ENCODE measurements around the gene DCN. TPM values are rescaled to one million over a fixed set of nuclear protein-coding genes. Genes with fewer than 3 reads are reported as not detected.

DCN gene
- total RNA-seq, 1 experiment from 2014 or later: not detected

DNA sequence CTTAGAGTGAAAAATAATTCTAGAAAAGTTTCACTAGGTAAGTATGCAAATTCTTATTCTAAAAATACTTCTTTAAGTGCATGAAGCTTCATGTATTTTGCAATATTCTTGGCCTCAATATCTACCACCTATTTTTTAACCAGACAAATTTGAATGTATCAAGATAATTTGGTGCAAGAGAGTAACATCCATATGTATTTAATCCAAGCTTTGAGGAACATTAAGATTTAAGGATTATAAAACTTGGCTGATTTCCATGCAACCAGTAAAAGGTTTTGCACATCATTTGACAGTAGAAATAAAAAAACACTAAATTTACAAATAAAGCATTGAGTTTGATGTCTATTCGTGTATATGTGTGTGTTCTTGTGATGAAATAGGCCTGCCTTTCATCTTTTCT lies 79.0 kb downstream of the DCN start:
- POLR2A ChIA-PET (ENCODE audit: unreplicated experiment): interaction anchor here (0.6 kb wide), 1 partner anchor 1239 kb away, joined by 3 read pairs; no protein-coding TSS in a partner anchor
- Histone ChIP-seq H3K9me3 (ENCODE audit: low read length) (no peaks in the 10 kb centered on the region), H3F3A (ENCODE audit: low read length, unreplicated experiment) (no peaks in the 10 kb centered on the region), H3K9ac (ENCODE audit: low read length) (no peak overlapping the region), H3K4me3 (ENCODE audit: low read length) (no peak overlapping the region), H3K27me3 (ENCODE audit: low read length) (no peaks in the 10 kb centered on the region), H3K27ac (ENCODE audit: low read length) (no peak overlapping the region), H2AFZ (ENCODE audit: low read length) (no peak overlapping the region), H3K9me2 (replicated peaks; ENCODE audit: low read length) (no peaks in the 10 kb centered on the region), H3K4me1 (ENCODE audit: insufficient read depth, low read length) (peaks cover 12% of the 10 kb centered on the region), H3K36me3 (ENCODE audit: low read depth, low read length) (no peaks in the 10 kb centered on the region), H3K4me2 (ENCODE audit: low read length) (no peak overlapping the region), H4K20me1 (ENCODE audit: low read length) (no peaks in the 10 kb centered on the region), H3K79me2 (ENCODE audit: low read length) (no peaks in the 10 kb centered on the region)
- CTCF ChIA-PET: no interaction called here
- no TSS peak for BruUV-seq (replicated peaks)
- TF ChIP-seq EZH2 (IDR thresholded peaks at IDR 0.05; ENCODE audit: low read length, unreplicated experiment) (no peak), EZH2phosphoT487 (IDR thresholded peaks at IDR 0.05; ENCODE audit: borderline replicate concordance, low read length) (no peak)
- TF ChIP-seq, protein P1, sequence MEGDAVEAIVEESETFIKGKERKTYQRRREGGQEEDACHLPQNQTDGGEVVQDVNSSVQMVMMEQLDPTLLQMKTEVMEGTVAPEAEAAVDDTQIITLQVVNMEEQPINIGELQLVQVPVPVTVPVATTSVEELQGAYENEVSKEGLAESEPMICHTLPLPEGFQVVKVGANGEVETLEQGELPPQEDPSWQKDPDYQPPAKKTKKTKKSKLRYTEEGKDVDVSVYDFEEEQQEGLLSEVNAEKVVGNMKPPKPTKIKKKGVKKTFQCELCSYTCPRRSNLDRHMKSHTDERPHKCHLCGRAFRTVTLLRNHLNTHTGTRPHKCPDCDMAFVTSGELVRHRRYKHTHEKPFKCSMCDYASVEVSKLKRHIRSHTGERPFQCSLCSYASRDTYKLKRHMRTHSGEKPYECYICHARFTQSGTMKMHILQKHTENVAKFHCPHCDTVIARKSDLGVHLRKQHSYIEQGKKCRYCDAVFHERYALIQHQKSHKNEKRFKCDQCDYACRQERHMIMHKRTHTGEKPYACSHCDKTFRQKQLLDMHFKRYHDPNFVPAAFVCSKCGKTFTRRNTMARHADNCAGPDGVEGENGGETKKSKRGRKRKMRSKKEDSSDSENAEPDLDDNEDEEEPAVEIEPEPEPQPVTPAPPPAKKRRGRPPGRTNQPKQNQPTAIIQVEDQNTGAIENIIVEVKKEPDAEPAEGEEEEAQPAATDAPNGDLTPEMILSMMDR (conservative IDR thresholded peaks at IDR 0.05; ENCODE audit: low read depth, low read length): no peak
- intact Hi-C loops (cut with micrococcal nuclease): no loop called here
- ATAC-seq (no peak), DNase-seq (no peak)

DNA sequence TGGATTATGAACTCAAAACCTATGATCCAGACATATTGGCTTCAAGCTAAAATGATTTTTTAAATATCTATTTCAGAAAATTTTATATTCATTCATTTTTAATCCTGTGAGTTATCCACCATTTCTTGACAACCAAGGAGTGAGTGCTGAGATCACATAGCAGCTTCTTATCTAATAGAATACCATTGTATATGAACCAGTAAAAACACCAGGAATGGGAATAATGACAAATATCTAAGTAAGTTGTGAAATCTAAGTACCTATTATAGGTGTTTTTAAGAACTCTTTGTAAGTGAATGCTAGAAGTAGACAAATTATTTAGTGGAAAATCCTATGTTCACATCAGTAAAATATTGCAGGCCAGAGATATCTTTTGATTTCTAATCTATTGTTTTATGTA lies 79.5 kb downstream of the DCN start:
- Histone ChIP-seq H3K4me1 (ENCODE audit: insufficient read depth, low read length) (peaks cover 17% of the 10 kb centered on the region), H3K27ac (ENCODE audit: low read length) (no peak overlapping the region), H2AFZ (ENCODE audit: low read length) (no peak overlapping the region), H3K4me3 (ENCODE audit: low read length) (no peak overlapping the region), H3K4me2 (ENCODE audit: low read length) (no peak overlapping the region), H4K20me1 (ENCODE audit: low read length) (no peaks in the 10 kb centered on the region), H3K9me2 (replicated peaks; ENCODE audit: low read length) (no peaks in the 10 kb centered on the region), H3K27me3 (ENCODE audit: low read length) (no peaks in the 10 kb centered on the region), H3K9ac (ENCODE audit: low read length) (no peak overlapping the region), H3K36me3 (ENCODE audit: low read depth, low read length) (no peaks in the 10 kb centered on the region), H3K79me2 (ENCODE audit: low read length) (no peaks in the 10 kb centered on the region), H3K9me3 (ENCODE audit: low read length) (no peaks in the 10 kb centered on the region), H3F3A (ENCODE audit: low read length, unreplicated experiment) (no peaks in the 10 kb centered on the region)
- no peak for ATAC-seq
- CTCF ChIA-PET: no interaction called here
- no TSS peak for BruUV-seq (replicated peaks)
- POLR2A ChIA-PET (ENCODE audit: unreplicated experiment): interaction anchor here (0.6 kb wide), 1 partner anchor 1239 kb away, joined by 3 read pairs; no protein-coding TSS in a partner anchor
- DNase-seq: no peak
- intact Hi-C loops (cut with micrococcal nuclease): no loop called here
- no peak for TF ChIP-seq EZH2phosphoT487 (IDR thresholded peaks at IDR 0.05; ENCODE audit: borderline replicate concordance, low read length)

DNA sequence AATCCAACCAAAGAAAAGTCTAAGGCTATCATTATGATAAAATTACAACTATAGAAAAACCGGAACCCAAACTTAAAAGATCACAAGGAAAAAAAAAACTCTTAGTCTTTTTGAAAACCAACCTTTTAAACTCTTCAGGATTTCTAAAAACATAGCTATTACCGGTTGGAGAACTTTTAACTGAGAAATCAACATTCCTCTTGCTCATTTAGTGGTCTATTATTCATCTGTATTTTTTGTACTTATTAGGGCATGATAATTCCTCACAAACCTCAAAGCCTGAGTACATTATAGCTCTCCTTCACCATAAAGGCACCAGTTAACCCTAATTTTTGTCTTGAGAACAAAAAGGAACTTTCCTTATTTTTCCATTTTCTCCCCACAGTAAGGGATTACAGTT lies 81.7 kb downstream of the DCN start:
- POLR2A ChIA-PET (ENCODE audit: unreplicated experiment): interaction anchor here (0.7 kb wide), 1 partner anchor 142 kb away, joined by 7 read pairs; no protein-coding TSS in a partner anchor
- no peak for ATAC-seq
- no peak for TF ChIP-seq EZH2 (IDR thresholded peaks at IDR 0.05; ENCODE audit: low read length, unreplicated experiment)
- TF ChIP-seq, protein P1 (conservative IDR thresholded peaks at IDR 0.05; ENCODE audit: low read depth, low read length): no peak
- no peak for TF ChIP-seq EZH2phosphoT487 (IDR thresholded peaks at IDR 0.05; ENCODE audit: borderline replicate concordance, low read length)

More for the DNA sequence above, 81.7 kb downstream of the DCN start:
- BruUV-seq (replicated peaks): no TSS peak
- Histone ChIP-seq H3K4me3 (ENCODE audit: low read length) (no peak overlapping the region), H3K4me1 (ENCODE audit: insufficient read depth, low read length) (peaks cover 19% of the 10 kb centered on the region), H3K9me2 (replicated peaks; ENCODE audit: low read length) (no peaks in the 10 kb centered on the region), H3K9ac (ENCODE audit: low read length) (no peak overlapping the region), H3K27ac (ENCODE audit: low read length) (no peak overlapping the region), H3K4me2 (ENCODE audit: low read length) (no peak overlapping the region), H3K36me3 (ENCODE audit: low read depth, low read length) (no peaks in the 10 kb centered on the region), H3K9me3 (ENCODE audit: low read length) (no peaks in the 10 kb centered on the region), H3F3A (ENCODE audit: low read length, unreplicated experiment) (no peaks in the 10 kb centered on the region), H4K20me1 (ENCODE audit: low read length) (no peaks in the 10 kb centered on the region), H3K27me3 (ENCODE audit: low read length) (no peaks in the 10 kb centered on the region), H2AFZ (ENCODE audit: low read length) (no peak overlapping the region), H3K79me2 (ENCODE audit: low read length) (no peaks in the 10 kb centered on the region)
- CTCF ChIA-PET: interaction anchor here (0.7 kb wide), 1 partner anchor 272 kb away, joined by 3 read pairs; no protein-coding TSS in a partner anchor
- no peak for DNase-seq
- intact Hi-C loops (cut with micrococcal nuclease): no loop called here

Data from PC-3 (cell line).